ENCODE measurements around the gene ADAMTS16.

GRCh38 chr5:5100635-5101034 is 39.5 kb upstream of the ADAMTS16 start:
- TF ChIP-seq CTCF (conservative IDR thresholded peaks at IDR 0.05; ENCODE audit: low read depth, low read length) (no peak), EZH2 (IDR thresholded peaks at IDR 0.05; ENCODE audit: borderline replicate concordance, low read depth, low read length, poor library complexity, severe bottlenecking) (no peak)
